ENCODE measurements around the gene CCDC107.

DNA sequence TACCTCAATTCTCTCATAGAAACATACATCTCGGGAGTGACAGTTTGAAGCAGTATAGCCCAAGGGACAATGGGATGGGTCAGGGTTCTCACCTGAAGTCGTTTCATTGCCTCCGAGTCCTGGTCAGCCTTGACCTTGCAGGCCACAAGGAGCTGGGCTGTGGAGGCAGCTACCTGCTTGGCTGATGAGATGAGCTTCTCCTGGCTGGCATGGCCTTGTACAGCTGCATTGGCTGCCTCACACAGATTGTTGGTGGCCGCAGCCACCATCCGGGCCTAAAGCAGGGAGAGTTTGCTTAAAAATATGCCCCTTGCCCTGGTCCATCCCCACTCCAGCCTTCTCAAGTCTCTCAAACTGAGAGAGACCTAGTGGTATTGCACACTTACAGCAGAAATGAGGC, 40.1 kb downstream of the CCDC107 start:
- TF ChIP-seq POLR2AphosphoS5 (IDR thresholded peaks at IDR 0.05; ENCODE audit: low read depth, low read length): no peak
- no peak for TF ChIP-seq TAF1 (IDR thresholded peaks at IDR 0.05; ENCODE audit: borderline replicate concordance, insufficient read depth, low read length)

All from PFSK-1 (cell line).